AG09309 (cell line): ENCODE data around the gene AOC3.
A peak's percentile ranks its signal among the peaks of the same experiment; 100 is the strongest.

ENCODE experiments used
- DNase-seq: peaks from one replicate; pipeline ENCODE4 v3.0.0-alpha.2; 2010; ENCODE audit warnings: low read depth
- H3K4me3 ChIP-seq: 2 replicates; pipeline ENCODE4 v1.5.1; 2011; ENCODE audit warnings: mild to moderate bottlenecking, low read depth, low read length, moderate library complexity; ENCODE audit not compliant: control insufficient read depth
- TF ChIP-seq, protein P1 (sequence below): IDR thresholded peaks from 2 replicates; pipeline ENCODE4 v1.5.1; 2011; ENCODE audit warnings: mild to moderate bottlenecking, low read depth, low read length, inconsistent platforms; ENCODE audit not compliant: insufficient read depth, control insufficient read depth; ENCODE audit errors: missing control alignments

AOC3 gene, protein sequence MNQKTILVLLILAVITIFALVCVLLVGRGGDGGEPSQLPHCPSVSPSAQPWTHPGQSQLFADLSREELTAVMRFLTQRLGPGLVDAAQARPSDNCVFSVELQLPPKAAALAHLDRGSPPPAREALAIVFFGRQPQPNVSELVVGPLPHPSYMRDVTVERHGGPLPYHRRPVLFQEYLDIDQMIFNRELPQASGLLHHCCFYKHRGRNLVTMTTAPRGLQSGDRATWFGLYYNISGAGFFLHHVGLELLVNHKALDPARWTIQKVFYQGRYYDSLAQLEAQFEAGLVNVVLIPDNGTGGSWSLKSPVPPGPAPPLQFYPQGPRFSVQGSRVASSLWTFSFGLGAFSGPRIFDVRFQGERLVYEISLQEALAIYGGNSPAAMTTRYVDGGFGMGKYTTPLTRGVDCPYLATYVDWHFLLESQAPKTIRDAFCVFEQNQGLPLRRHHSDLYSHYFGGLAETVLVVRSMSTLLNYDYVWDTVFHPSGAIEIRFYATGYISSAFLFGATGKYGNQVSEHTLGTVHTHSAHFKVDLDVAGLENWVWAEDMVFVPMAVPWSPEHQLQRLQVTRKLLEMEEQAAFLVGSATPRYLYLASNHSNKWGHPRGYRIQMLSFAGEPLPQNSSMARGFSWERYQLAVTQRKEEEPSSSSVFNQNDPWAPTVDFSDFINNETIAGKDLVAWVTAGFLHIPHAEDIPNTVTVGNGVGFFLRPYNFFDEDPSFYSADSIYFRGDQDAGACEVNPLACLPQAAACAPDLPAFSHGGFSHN

DNA sequence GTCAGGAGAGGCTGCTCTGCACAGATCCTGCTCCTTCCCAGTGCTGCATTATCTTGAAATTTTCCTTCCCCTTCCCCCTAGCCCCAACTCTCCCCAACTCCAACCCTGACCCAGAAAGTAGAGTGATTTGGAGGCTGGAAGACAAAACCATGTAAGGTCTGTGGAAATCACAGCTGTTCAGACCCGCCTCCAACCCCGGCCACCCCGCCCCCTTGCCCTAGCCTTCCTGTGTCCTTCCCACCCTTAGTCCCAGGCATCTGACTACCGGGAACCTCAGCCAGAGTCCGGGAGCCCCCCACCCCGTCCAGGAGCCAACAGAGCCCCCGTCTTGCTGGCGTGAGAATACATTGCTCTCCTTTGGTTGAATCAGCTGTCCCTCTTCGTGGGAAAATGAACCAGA, at the start of gene AOC3:
TSS of gene AOC3 (plus strand) at position 246 of the 400 bp plus-strand sequence. CDS start at position 391, 145 bp downstream.
- H3K4me3 ChIP-seq, result no peak within 1 kb of the TSS
- TF ChIP-seq, protein P1, sequence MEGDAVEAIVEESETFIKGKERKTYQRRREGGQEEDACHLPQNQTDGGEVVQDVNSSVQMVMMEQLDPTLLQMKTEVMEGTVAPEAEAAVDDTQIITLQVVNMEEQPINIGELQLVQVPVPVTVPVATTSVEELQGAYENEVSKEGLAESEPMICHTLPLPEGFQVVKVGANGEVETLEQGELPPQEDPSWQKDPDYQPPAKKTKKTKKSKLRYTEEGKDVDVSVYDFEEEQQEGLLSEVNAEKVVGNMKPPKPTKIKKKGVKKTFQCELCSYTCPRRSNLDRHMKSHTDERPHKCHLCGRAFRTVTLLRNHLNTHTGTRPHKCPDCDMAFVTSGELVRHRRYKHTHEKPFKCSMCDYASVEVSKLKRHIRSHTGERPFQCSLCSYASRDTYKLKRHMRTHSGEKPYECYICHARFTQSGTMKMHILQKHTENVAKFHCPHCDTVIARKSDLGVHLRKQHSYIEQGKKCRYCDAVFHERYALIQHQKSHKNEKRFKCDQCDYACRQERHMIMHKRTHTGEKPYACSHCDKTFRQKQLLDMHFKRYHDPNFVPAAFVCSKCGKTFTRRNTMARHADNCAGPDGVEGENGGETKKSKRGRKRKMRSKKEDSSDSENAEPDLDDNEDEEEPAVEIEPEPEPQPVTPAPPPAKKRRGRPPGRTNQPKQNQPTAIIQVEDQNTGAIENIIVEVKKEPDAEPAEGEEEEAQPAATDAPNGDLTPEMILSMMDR, result no peak
- DNase-seq, result no peak

DNA sequence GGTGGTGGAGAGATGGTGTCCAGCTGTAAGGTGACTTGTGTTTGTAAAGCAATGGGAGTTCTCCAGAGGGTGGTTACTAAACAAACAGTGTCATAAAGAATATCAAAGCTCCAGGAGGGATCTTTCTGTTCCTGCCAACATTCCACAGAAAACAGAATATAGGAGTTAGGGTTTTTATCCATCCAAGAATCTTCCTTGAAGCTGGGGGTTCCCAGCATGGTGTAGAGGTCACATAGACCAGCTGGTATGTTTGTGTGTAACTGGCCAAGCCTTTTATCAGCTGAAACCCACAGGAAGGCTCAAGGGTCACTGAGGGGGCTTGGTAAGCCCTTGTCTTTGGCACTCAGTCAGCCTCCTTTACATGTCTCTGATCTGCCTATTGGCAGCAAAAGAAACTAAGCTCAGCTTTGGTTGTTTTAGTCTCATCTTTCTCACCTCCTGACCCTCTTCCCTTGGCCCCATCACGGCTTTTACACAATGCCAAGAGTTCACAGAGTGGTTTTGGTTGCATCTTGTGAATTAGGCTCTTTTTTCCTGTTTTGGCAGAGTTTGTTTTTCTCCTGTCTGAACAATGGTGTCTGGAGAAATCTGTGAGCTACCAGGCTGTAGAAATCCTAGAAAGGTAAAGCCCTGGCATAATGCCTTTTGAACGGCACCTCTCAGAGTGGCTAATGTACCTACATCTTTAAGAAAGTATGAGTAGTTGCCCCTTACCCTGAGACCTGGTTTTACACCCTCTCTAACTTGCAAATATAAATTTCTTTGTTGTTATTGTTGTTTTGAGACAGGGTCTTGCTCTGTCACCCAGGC, 47.7 kb upstream of the AOC3 start:
- no peak overlapping the region for H3K4me3 ChIP-seq
- TF ChIP-seq, protein P1, result no peak
- no peak for DNase-seq

DNA sequence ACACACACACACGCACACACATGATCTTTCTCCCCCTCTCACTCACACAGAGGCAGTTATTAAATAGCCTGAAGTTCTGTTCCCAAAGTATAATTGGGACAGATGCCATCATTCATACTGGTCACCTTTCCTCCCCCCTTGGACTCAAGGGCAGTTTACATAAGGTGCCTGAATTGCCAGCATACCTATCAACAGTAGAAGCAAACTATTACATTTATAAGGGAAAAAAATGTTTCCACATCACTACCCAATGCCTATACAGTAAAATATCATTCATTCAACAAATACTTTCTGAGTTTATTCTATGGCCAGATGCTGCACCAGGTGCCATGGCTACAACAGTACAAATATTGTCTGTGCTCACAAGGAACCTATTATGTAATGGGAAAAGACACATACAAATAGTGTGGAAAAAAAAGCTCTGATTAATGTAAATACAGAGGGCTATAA, 46.1 kb upstream of the AOC3 start:
- no peak for DNase-seq
- no peak overlapping the region for H3K4me3 ChIP-seq
- TF ChIP-seq, protein P1, result no peak

DNA sequence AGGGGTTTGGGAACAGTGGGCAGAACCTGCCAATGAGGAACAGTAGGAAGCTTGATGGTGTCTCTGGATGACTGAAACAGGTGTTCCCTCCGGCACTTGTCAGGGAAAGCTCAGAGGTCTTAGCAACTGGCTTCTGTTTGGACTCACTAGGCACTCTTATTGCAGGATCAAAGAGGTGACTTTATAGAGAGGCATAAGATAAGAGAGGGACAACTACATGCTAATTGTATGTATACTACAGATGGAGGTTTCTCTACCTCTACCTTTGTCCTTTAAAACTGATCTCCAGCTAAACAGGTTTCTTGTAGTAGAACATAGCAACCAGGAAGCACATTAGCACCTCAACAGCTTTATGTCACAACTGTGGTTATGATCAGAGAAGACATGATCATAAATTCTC, 44.8 kb upstream of the AOC3 start:
- H3K4me3 ChIP-seq, result no peak overlapping the region
- no peak for DNase-seq
- TF ChIP-seq, protein P1, result no peak

DNA sequence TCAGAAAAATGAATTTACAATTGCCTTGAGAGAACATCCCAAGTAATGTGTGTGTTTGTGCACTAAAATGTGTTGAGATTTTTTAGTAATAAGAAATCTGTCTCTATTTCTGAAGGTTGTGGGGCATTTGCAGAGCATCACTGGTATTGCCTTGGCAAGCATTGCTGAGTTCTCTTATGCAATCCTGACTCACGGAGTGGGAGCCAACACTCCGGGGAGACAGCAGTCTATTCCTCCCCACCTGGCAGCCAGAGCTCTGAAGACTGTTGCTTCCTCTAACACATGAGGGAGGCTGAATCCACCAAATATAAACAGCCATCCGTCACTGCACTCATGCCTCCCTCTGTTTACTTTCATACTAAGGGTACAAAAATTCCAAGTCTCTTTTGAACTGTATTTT, 41.7 kb upstream of the AOC3 start:
- peak; percentile 62 for DNase-seq
- TF ChIP-seq, protein P1, result no peak
- no peak overlapping the region for H3K4me3 ChIP-seq
